HG03159 (cell line): ENCODE data around the gene AARS2.

Source experiments
- ATAC-seq: cut with Tn5 transposase; IDR thresholded peaks from one replicate; pipeline ENCODE4 v1.9.1; 2021; ENCODE audit warnings: mild to moderate bottlenecking, moderate library complexity; ENCODE audit not compliant: unreplicated experiment

AARS2 gene

DNA sequence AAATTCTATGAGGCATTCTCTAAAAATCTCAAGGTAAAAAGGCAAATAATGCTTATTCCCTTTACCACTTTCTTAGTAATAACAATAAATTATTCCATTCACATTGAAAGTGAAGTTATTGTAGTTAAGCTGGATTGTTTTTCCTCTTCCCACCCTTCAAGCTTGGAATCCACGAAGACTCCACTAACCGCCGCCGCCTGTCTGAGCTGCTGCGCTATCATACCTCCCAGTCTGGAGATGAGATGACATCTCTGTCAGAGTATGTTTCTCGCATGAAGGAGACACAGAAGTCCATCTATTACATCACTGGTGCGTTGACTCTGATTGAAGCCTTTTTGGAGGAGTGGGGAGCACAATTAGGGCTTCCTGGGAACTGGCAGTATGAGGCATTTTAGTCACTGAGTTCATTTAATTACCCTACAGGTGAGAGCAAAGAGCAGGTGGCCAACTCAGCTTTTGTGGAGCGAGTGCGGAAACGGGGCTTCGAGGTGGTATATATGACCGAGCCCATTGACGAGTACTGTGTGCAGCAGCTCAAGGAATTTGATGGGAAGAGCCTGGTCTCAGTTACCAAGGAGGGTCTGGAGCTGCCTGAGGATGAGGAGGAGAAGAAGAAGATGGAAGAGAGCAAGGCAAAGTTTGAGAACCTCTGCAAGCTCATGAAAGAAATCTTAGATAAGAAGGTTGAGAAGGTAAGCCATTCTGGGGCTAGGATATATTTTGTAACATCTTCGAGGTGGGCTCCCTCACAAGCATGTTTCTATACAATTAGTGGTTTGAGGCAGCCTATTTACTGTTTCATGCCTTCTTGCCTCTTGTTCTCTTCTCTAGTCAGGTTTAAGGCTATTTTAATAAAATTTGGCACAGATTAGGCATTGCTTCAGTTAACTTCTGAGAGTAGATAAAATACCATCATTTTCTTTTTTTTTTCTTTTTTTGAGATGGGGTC, 61.3 kb downstream of the AARS2 start:
- no peak for ATAC-seq

GRCh38 chr6:44250718-44251123, 62.4 kb downstream of the AARS2 start:
- ATAC-seq = no peak

- no peak for ATAC-seq
Measured at GRCh38 chr6:44250067-44250717, 63.0 kb downstream of the AARS2 start.
